ENCODE results near the gene TENM3. TPM values are rescaled to one million over a fixed set of nuclear protein-coding genes. Genes with fewer than 3 reads are reported as not detected.
"Not testable (repeated sequence)": the region's sequence is repeated elsewhere in the genome, so short reads cannot be mapped to it uniquely, and the experiment has no call there.

The TENM3 gene
- total RNA-seq, 2 experiments from 2014 or later, result not detected

GRCh38 chr4:182235021-182235795 is 8.0 kb upstream of the TENM3 start:
- H3K4me1 Mint-ChIP-seq, result no peaks in the 10 kb centered on the region
- no peaks in the 10 kb centered on the region for H3K36me3 Mint-ChIP-seq
- H3K9me3 Mint-ChIP-seq (ENCODE audit: low read depth), result no peaks in the 10 kb centered on the region
- H3K27ac Mint-ChIP-seq, result no peak overlapping the region
- CTCF ChIA-PET, result no interaction called here
- DNase-seq (no peak), ATAC-seq (no peak)
- no peaks in the 10 kb centered on the region for H3K27me3 Mint-ChIP-seq
- no peak overlapping the region for H3K4me3 Mint-ChIP-seq

DNA sequence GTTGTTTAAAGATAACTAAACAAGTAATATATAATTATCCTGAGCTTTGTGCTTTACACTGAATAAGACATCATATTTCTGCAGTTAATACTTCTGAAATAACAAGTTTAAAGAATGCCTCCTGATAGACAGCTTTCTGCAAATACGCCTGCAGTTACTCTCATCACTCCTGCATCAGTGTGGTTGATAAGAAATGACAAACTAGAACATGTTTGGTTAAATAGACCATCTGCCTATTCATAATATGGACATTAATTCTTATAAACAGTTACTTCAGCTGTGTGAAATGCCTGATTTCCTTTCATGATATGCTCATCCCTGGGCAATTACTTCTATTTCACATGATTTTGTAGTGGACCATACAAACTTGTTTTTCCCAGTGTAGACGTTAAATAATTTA is 7.0 kb upstream of the TENM3 start:
- Mint-ChIP-seq H3K36me3 (no peaks in the 10 kb centered on the region), H3K27me3 (no peaks in the 10 kb centered on the region), H3K4me1 (no peaks in the 10 kb centered on the region), H3K27ac (no peak overlapping the region), H3K4me3 (no peak overlapping the region), H3K9me3 (ENCODE audit: low read depth) (no peaks in the 10 kb centered on the region)
- DNase-seq (no peak), ATAC-seq (no peak)
- CTCF ChIA-PET, result no interaction called here

DNA sequence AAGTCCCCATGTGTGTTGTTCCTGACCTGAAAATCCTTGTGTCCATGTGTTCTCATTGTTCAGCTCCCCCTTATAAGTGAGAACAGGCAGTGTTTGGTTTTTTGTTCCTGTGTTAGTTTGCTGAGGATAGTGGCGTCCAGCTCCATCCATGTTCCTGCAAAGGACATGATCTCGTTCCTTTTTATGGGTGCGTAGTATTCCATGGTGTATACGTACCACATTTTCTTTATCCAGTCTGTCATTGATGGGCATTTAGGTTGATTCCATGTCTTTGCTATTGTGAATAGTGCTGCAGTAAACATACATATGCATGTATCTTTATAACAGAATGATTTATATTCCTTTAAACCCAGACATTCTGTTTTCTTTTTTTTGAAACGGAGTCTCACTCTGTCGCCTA is 6.2 kb upstream of the TENM3 start:
- DNase-seq; H3K27me3 Mint-ChIP-seq; H3K36me3 Mint-ChIP-seq; ATAC-seq; H3K4me1 Mint-ChIP-seq; H3K27ac Mint-ChIP-seq; CTCF ChIA-PET; H3K9me3 Mint-ChIP-seq (ENCODE audit: low read depth); H3K4me3 Mint-ChIP-seq: not testable (repeated sequence)

DNA sequence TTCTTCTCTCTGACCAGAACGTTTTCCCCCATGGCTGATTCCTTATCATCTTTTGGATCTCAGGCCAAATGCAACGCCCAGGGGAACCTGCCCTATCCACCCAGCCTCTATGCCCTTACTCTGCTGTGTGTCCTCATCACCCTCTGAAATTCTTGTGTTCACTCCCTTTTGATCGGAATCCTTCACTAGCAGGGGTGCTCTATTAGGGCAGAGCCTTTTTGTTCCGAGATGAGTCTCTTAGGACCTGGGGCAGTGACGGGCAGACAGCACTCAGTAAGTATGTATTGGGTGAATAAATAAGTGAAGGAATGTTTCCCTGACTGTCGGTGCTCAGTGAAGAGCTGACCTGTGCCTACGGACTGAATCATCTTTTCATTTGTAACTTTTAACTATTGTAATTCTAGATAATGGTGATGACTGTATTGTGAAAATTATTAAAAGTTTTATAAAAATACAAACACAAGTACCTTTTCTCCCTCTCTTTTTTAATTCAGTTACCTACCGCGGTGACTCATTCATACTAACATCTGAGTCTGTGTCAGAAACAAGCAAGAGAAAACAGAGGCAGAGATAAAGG is 4.8 kb upstream of the TENM3 start:
- no peaks in the 10 kb centered on the region for H3K4me1 Mint-ChIP-seq
- peaks cover 3% of the 10 kb centered on the region for H3K9me3 Mint-ChIP-seq (ENCODE audit: low read depth)
- H3K4me3 Mint-ChIP-seq, result no peak overlapping the region
- DNase-seq, result no peak
- H3K36me3 Mint-ChIP-seq, result no peaks in the 10 kb centered on the region
- H3K27me3 Mint-ChIP-seq, result no peaks in the 10 kb centered on the region
- CTCF ChIA-PET, result no interaction called here
- H3K27ac Mint-ChIP-seq, result no peak overlapping the region
- ATAC-seq, result no peak

DNA sequence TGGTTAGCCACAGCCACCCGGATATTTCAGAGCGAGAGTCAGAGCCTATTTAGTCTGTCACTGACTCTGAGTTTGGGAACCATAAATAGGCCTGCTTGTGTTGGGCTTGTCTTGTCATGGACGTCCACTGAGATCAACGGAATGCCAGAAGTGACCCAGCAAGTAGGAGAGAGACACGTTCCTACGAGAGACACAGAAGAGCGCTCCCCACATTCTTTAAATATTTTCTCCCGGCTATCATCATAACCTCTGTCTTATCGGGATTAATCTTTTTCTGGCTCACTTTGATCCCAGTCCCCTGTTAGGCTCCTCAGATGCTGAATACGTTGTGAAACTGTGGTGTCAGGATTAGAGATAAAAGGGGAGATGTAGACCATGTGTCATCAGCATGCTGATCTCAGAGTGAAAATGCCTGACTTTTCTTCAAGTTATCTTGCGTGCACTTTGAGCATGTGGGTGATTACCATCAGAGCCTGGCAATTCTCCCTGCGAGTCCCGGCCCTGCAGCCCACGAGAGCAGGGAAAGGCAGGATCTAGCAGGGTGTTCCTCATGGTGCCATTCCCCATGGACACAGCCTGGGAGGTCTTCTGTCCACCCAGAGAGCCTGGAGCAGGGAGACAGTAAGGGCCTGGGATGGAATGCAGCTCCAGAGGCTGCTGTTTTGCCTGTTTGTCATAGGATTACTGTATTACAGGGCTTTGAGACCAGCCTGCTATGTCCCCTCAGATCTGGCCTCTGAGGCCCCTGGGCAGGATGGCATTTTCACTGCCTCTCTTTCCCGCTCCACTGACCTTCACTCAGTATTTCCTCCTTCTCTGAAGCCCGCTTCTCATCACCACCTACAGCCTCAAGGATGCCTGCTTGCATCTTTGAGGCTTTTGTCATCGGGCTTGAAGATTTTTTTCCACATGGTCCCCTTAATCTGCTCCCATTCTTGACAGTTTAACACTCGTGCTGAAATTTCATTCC is 2.8 kb upstream of the TENM3 start:
- CTCF ChIA-PET, result no interaction called here
- no peaks in the 10 kb centered on the region for H3K36me3 Mint-ChIP-seq

GRCh38 chr4:182242260-182242659 is 942 bp upstream of the TENM3 start:
- CTCF ChIA-PET; ATAC-seq; DNase-seq; H3K36me3 Mint-ChIP-seq; H3K4me1 Mint-ChIP-seq; H3K27me3 Mint-ChIP-seq; H3K27ac Mint-ChIP-seq; H3K4me3 Mint-ChIP-seq; H3K9me3 Mint-ChIP-seq (ENCODE audit: low read depth): not testable (repeated sequence)

More for the DNA sequence above, 2.8 kb upstream of the TENM3 start:
- H3K4me3 Mint-ChIP-seq, result no peak overlapping the region
- peaks cover 3% of the 10 kb centered on the region for H3K9me3 Mint-ChIP-seq (ENCODE audit: low read depth)
- no peak for ATAC-seq
- no peak for DNase-seq
- no peaks in the 10 kb centered on the region for H3K4me1 Mint-ChIP-seq
- no peak overlapping the region for H3K27ac Mint-ChIP-seq
- H3K27me3 Mint-ChIP-seq, result no peaks in the 10 kb centered on the region

DNA sequence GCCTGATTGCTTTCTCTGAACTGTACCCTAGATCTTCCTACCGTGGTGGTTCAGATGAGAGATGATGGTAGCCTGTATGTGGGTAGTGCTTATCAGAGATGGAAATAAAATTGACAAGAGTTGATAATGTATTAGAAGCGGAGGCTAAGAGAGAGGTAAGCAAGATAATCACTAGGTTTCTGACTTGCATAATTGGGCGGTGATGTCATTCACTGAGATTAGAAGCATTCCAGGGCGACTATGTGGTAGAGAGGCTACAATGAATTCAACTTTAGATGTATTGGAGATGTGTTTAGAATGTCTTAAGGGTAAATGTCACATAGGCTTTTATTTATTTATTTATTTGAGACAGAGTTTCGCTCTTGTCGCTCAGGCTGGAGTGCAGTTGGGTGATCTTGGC is 415 bp upstream of the TENM3 start:
- Mint-ChIP-seq H3K9me3 (ENCODE audit: low read depth) (peaks cover 9% of the 10 kb centered on the region), H3K27me3 (no peaks in the 10 kb centered on the region), H3K36me3 (no peaks in the 10 kb centered on the region)

GRCh38 chr4:182245041-182245440 is 1.8 kb downstream of the TENM3 start:
- CTCF ChIA-PET, result no interaction called here
- DNase-seq (no peak), ATAC-seq (no peak)
- H3K36me3 Mint-ChIP-seq, result no peaks in the 10 kb centered on the region
- no peaks in the 10 kb centered on the region for H3K27me3 Mint-ChIP-seq
- peaks cover 11% of the 10 kb centered on the region for H3K9me3 Mint-ChIP-seq (ENCODE audit: low read depth)
- H3K4me1 Mint-ChIP-seq, result no peaks in the 10 kb centered on the region
- no peak overlapping the region for H3K27ac Mint-ChIP-seq
- H3K4me3 Mint-ChIP-seq, result no peak overlapping the region

More for the DNA sequence above, 415 bp upstream of the TENM3 start:
- ATAC-seq (no peak), DNase-seq (no peak)
- H3K4me1 Mint-ChIP-seq, result no peaks in the 10 kb centered on the region
- no peak overlapping the region for H3K4me3 Mint-ChIP-seq
- CTCF ChIA-PET, result no interaction called here
- no peak overlapping the region for H3K27ac Mint-ChIP-seq

DNA sequence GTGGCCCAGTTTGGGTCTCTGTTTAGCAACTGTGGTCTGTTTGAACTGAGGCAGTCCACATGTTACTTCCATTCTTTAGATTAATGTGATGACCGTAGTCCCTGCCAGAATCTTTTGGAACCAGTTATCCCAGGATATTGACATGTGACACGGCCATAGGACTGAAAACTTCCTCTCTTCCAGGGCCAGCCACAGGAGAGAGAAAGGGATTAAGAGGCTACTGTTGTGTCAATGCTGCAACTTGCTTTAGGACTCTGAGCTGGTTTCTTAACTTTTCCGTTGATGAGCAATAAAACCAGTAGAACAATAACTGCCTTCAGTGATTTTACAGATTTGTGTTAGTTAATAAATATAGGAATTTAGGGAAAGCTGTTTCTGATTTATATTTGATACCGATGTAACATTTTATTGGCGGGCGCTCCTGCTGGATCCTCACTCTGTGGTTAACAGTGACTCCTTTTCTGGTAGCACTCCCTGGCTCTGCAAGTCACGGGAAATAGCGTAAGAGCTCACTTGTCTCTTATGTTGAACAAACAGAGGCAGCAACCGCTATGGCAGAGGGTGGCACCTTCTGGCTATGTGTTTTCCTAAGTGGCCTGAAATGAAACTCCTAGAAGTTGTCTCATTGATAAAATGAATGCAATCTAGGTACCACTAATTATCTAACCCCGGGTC is 2.5 kb downstream of the TENM3 start:
- peaks cover 11% of the 10 kb centered on the region for H3K9me3 Mint-ChIP-seq (ENCODE audit: low read depth)
- DNase-seq (no peak), ATAC-seq (no peak)
- CTCF ChIA-PET, result no interaction called here
- no peaks in the 10 kb centered on the region for H3K36me3 Mint-ChIP-seq
- no peaks in the 10 kb centered on the region for H3K4me1 Mint-ChIP-seq
- no peak overlapping the region for H3K4me3 Mint-ChIP-seq
- no peaks in the 10 kb centered on the region for H3K27me3 Mint-ChIP-seq
- H3K27ac Mint-ChIP-seq, result no peak overlapping the region

- H3K27ac Mint-ChIP-seq, result no peak overlapping the region
- ATAC-seq (no peak), DNase-seq (no peak)
- no peaks in the 10 kb centered on the region for H3K4me1 Mint-ChIP-seq
- no peaks in the 10 kb centered on the region for H3K27me3 Mint-ChIP-seq
- H3K9me3 Mint-ChIP-seq (ENCODE audit: low read depth), result peaks cover 11% of the 10 kb centered on the region
- H3K4me3 Mint-ChIP-seq, result no peak overlapping the region
- CTCF ChIA-PET, result no interaction called here
- H3K36me3 Mint-ChIP-seq, result no peaks in the 10 kb centered on the region
Measured at GRCh38 chr4:182246401-182247205, 3.4 kb downstream of the TENM3 start.

DNA sequence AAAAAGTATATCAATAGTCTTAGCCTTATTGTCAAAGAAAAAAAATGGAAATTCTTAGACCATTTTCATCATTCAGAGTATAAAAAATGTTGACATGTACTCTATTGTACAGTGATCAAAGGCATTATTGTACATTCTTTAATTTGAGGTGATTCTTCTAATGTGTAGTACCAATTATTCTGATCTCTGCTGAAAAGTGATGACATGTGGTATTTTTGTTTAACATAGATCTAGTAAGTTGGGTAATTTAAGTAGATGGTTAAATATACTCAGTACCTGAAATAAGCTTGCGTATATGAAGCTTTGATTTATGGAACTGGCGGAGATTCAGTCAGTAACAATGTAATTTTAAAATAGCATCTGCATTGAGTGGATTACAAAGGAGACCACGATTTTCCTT is 5.1 kb downstream of the TENM3 start:
- CTCF ChIA-PET, result no interaction called here
- Mint-ChIP-seq H3K4me1 (no peaks in the 10 kb centered on the region), H3K27ac (no peak overlapping the region), H3K27me3 (no peaks in the 10 kb centered on the region), H3K36me3 (no peaks in the 10 kb centered on the region), H3K9me3 (ENCODE audit: low read depth) (peaks cover 8% of the 10 kb centered on the region), H3K4me3 (no peak overlapping the region)
- ATAC-seq, result no peak
- no peak for DNase-seq

DNA sequence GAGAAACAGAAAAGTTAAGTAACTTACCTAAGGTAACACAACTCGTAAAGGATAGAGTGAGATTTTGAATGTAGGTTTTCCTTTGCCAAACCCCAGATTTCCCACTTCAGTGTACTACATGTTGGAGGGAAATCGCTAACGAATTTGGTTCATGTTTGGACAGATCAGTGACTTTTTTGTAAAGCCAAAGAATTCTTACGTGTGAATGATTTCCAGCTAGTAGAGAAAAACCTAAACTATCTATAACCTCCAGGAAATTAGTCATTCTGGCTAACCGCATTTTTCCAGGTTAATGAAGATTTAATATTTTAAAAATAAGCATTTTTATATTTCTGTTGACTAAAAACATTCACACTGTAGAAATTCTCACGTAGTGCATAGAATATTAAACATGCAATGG is 7.2 kb downstream of the TENM3 start:
- Mint-ChIP-seq H3K4me3 (no peak overlapping the region), H3K9me3 (ENCODE audit: low read depth) (peaks cover 8% of the 10 kb centered on the region), H3K36me3 (no peaks in the 10 kb centered on the region), H3K27me3 (no peaks in the 10 kb centered on the region), H3K4me1 (no peaks in the 10 kb centered on the region), H3K27ac (no peak overlapping the region)
- CTCF ChIA-PET, result no interaction called here
- DNase-seq (no peak), ATAC-seq (no peak)

DNA sequence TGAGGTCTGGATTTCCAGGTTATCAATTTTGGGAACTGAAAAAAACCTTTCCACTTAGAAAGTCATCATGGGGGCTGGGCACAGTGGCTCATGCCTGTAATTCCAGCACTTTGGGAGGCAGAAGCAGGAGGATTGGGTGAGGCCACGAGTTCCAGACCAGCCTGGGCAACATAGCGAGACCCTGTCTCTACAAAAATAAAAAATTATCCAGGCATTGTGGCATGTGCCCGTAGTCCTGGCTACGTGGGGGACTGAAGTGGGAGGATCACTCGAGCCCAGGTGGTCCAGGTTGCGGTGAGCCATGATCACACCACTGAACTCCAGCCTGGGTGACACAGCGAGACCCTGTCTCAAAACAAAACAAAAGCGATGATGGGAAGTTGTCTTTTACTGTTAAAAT is 7.9 kb downstream of the TENM3 start:
- CTCF ChIA-PET, result no interaction called here
- no peak for ATAC-seq
- no peaks in the 10 kb centered on the region for H3K36me3 Mint-ChIP-seq
- no peak for DNase-seq
- peaks cover 8% of the 10 kb centered on the region for H3K9me3 Mint-ChIP-seq (ENCODE audit: low read depth)
- no peak overlapping the region for H3K27ac Mint-ChIP-seq
- H3K4me1 Mint-ChIP-seq, result no peaks in the 10 kb centered on the region
- no peak overlapping the region for H3K4me3 Mint-ChIP-seq
- H3K27me3 Mint-ChIP-seq, result no peaks in the 10 kb centered on the region

Measured in activated CD8-positive, alpha-beta memory T cell treated with anti-CD3 and anti-CD28 coated beads, Interleukin-2, amount 10 ng/mL, durations not matched to agents 7 days and 5 days (primary cell).